WTC11 (cell line): ENCODE data around the gene FMNL1. TPM values are rescaled to one million over a fixed set of nuclear protein-coding genes. Genes with fewer than 3 reads are reported as not detected.

ENCODE experiments used
- ATAC-seq: fragments of 200-7000 bp; cut with Tn5 transposase; 2 replicates; pipeline ENCODE4 v1.10.0; 2021; ENCODE audit warnings: mild to moderate bottlenecking, moderate library complexity
- CTCF ChIA-PET: fragments of 300-600 bp; sonication (Branson Sonifier 250); formaldehyde crosslinking; loops from one replicate; lab custom pipeline; 2021; ENCODE audit warnings: antibody characterized with exemption; lab: Charles Lee
- POLR2A ChIA-PET: fragments of 350-600 bp; sonication (Branson Sonifier 250); formaldehyde crosslinking; loops from one replicate; lab custom pipeline; 2021; ENCODE audit warnings: antibody characterized with exemption; lab: Charles Lee
- DNase-seq: peaks from one replicate; pipeline ENCODE4 v3.0.0; 2021; ENCODE audit warnings: low spot score
- H3K27ac Mint-ChIP-seq: 2 replicates; pipeline ENCODE4 v1.8.0; 2021; ENCODE audit warnings: mixed read lengths
- H3K27me3 Mint-ChIP-seq: 2 replicates; pipeline ENCODE4 v1.8.0; 2021; ENCODE audit warnings: low read depth, mild to moderate bottlenecking, moderate library complexity, mixed read lengths
- H3K36me3 Mint-ChIP-seq: 2 replicates; pipeline ENCODE4 v1.8.0; 2021; ENCODE audit warnings: mixed read lengths
- H3K4me1 Mint-ChIP-seq: 2 replicates; pipeline ENCODE4 v1.8.0; 2022; ENCODE audit warnings: mixed read lengths
- H3K4me3 Mint-ChIP-seq: 2 replicates; pipeline ENCODE4 v1.8.0; 2021; ENCODE audit warnings: mild to moderate bottlenecking, moderate library complexity, mixed read lengths
- H3K9me3 Mint-ChIP-seq: 2 replicates; pipeline ENCODE4 v1.8.0; 2021; ENCODE audit warnings: mixed read lengths
- CBFB ChIP-seq: sonication (generic); formaldehyde crosslinking; IDR thresholded peaks from 2 replicates; pipeline ENCODE4 v1.8.1; 2022; ENCODE audit warnings: mild to moderate bottlenecking, low read depth, missing genetic modification reagents
- CREB1 ChIP-seq: sonication (generic); formaldehyde crosslinking; IDR thresholded peaks from 2 replicates; pipeline ENCODE4 v1.8.0; 2023; ENCODE audit warnings: mild to moderate bottlenecking, missing genetic modification reagents
- EMX1 ChIP-seq: fragments of 250-450 bp; sonication (Bioruptor Pico); IDR thresholded peaks from 2 replicates; pipeline ENCODE4 v1.8.0; 2021; ENCODE audit warnings: mild to moderate bottlenecking
- FOXJ3 ChIP-seq: sonication (generic); formaldehyde crosslinking; IDR thresholded peaks from 2 replicates; pipeline ENCODE4 v1.9.0; 2021; ENCODE audit warnings: missing genetic modification reagents, mild to moderate bottlenecking, borderline replicate concordance
- GTF2I ChIP-seq: fragments of 250-450 bp; sonication (Bioruptor Pico); conservative IDR thresholded peaks from 2 replicates; pipeline ENCODE4 v1.4.0; 2021; ENCODE audit warnings: mild to moderate bottlenecking
- HMGA2 ChIP-seq: fragments of 250-450 bp; sonication (Bioruptor Pico); IDR thresholded peaks from 2 replicates; pipeline ENCODE4 v1.4.0; 2021; ENCODE audit warnings: mild to moderate bottlenecking, moderate library complexity
- JAZF1 ChIP-seq: fragments of 250-450 bp; sonication (Bioruptor Pico); IDR thresholded peaks from 2 replicates; pipeline ENCODE4 v1.9.0; 2021; ENCODE audit warnings: moderate library complexity, mild to moderate bottlenecking, inconsistent platforms
- NFE2L1 ChIP-seq: sonication (generic); formaldehyde crosslinking; IDR thresholded peaks from 2 replicates; pipeline ENCODE4 v1.8.1; 2023; ENCODE audit warnings: missing genetic modification reagents
- SOX15 ChIP-seq: fragments of 250-450 bp; sonication (Bioruptor Pico); IDR thresholded peaks from 2 replicates; pipeline ENCODE4 v1.9.0; 2021; ENCODE audit warnings: mild to moderate bottlenecking
- SP1 ChIP-seq: sonication (generic); formaldehyde crosslinking; conservative IDR thresholded peaks from 2 replicates; pipeline ENCODE4 v1.8.1; 2022; ENCODE audit warnings: missing genetic modification reagents
- STAT6 ChIP-seq: sonication (generic); formaldehyde crosslinking; conservative IDR thresholded peaks from 2 replicates; pipeline ENCODE4 v1.8.1; 2023; ENCODE audit warnings: mild to moderate bottlenecking, low read depth, missing genetic modification reagents, moderate library complexity
- TEAD1 ChIP-seq: sonication (generic); formaldehyde crosslinking; IDR thresholded peaks from 2 replicates; pipeline ENCODE4 v1.8.0; 2022; ENCODE audit warnings: mild to moderate bottlenecking, missing genetic modification reagents
- ZBTB21 ChIP-seq: sonication (generic); formaldehyde crosslinking; IDR thresholded peaks from 2 replicates; pipeline ENCODE4 v1.8.1; 2023; ENCODE audit warnings: mild to moderate bottlenecking, missing genetic modification reagents, borderline replicate concordance
- ZNF396 ChIP-seq: fragments of 250-450 bp; sonication (Bioruptor Pico); IDR thresholded peaks from 2 replicates; pipeline ENCODE4 v1.8.0; 2021; ENCODE audit warnings: mild to moderate bottlenecking, moderate library complexity, borderline replicate concordance
- ZNF423 ChIP-seq: fragments of 250-450 bp; sonication (Bioruptor Pico); IDR thresholded peaks from 2 replicates; pipeline ENCODE4 v2.1.2; 2022; ENCODE audit warnings: mild to moderate bottlenecking, moderate library complexity
- ZNF512 ChIP-seq: sonication (generic); formaldehyde crosslinking; IDR thresholded peaks from 2 replicates; pipeline ENCODE4 v1.8.1; 2022; ENCODE audit warnings: missing genetic modification reagents, borderline replicate concordance
- total RNA-seq: library from RNA; stranded (reverse); gene quantifications from 3 replicates; pipeline ENCODE4 v1.2.3, GENCODE V29; 2021
- TF ChIP-seq, protein P1 (sequence below): sonication (generic); formaldehyde crosslinking; IDR thresholded peaks from 2 replicates; pipeline ENCODE4 v1.8.1; 2022; ENCODE audit warnings: mild to moderate bottlenecking, moderate library complexity, missing genetic modification reagents
- TF ChIP-seq, protein P2 (sequence below): fragments of 250-450 bp; sonication (Bioruptor Pico); conservative IDR thresholded peaks from 2 replicates; pipeline ENCODE4 v1.9.0; 2021; ENCODE audit warnings: mild to moderate bottlenecking

FMNL1 gene
- total RNA-seq, 1 experiment from 2014 or later: 5.3 TPM

GRCh38 chr17:45274033-45274432 lies 52.3 kb downstream of the FMNL1 start (continued):
- TF ChIP-seq STAT6 (CRISPR knock-in tag) (no peak), ZNF512 (CRISPR knock-in tag) (no peak), CBFB (CRISPR knock-in tag) (no peak), SP1 (CRISPR knock-in tag) (no peak)

- Mint-ChIP-seq H3K4me3 (no peak overlapping the region), H3K36me3 (no peaks in the 10 kb centered on the region), H3K27ac (no peak overlapping the region), H3K4me1 (peaks cover 12% of the 10 kb centered on the region), H3K27me3 (no peaks in the 10 kb centered on the region), H3K9me3 (no peaks in the 10 kb centered on the region)
- ChIA-PET POLR2A (no interaction called here), CTCF (interaction anchor here (0.6 to 4.4 kb wide), 18 partner anchors 8 to 148 kb away, joined by 3 to 81 read pairs (median 12); partner anchors contain the start of genes ACBD4 and MAP3K14)
- DNase-seq: no peak
- TF ChIP-seq FOXJ3 (no peak), STAT6 (CRISPR knock-in tag) (no peak), SOX15 (no peak), GTF2I (CRISPR knock-in tag) (no peak), ZBTB21 (CRISPR knock-in tag) (no peak), TEAD1 (no peak), ZNF396 (no peak), NFE2L1 (no peak), HMGA2 (CRISPR knock-in tag) (no peak), EMX1 (CRISPR knock-in tag) (no peak), CREB1 (CRISPR knock-in tag) (no peak), ZNF423 (CRISPR knock-in tag) (no peak), JAZF1 (CRISPR knock-in tag) (no peak)
- TF ChIP-seq, protein P1, sequence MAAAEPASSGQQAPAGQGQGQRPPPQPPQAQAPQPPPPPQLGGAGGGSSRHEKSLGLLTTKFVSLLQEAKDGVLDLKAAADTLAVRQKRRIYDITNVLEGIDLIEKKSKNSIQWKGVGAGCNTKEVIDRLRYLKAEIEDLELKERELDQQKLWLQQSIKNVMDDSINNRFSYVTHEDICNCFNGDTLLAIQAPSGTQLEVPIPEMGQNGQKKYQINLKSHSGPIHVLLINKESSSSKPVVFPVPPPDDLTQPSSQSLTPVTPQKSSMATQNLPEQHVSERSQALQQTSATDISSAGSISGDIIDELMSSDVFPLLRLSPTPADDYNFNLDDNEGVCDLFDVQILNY (CRISPR knock-in tag): no peak
- TF ChIP-seq, protein P2, sequence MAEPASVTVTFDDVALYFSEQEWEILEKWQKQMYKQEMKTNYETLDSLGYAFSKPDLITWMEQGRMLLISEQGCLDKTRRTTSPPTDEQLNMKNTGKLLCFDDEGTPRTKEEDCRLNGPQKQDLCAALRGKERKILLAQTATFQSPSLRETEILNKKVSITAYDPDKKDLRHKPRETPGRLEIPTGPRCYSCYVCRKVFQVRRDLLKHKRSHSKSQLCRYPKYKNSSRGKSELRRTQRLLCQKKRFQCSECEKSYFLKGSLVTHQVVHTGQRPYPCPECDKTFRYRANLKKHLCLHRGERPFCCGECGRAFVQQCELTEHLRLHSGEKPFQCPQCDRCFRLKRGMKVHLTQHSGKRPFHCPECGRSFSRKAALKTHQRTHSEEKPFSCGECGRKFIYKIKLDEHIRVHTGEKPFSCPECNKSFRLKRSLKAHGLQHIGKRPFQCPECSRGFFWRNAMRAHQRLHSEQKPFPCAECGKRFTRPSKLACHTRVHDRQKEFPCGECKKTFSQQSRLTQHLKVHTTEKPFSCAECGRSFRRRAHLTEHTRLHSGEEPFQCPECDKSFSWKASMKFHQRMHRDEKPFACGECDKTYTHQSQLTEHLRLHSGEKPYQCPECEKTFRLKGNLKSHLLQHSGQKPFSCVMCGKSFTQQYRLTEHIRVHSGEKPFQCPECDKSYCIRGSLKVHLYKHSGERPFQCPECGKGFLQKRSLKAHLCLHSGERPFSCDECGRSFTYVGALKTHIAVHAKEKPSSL (CRISPR knock-in tag): no peak
- ATAC-seq: no peak
These were observed 54.3 kb downstream of the FMNL1 start for GRCh38 chr17:45276031-45276430.
